HepG2 (cell line): ENCODE measurements around the gene GDAP1L1. TPM values are rescaled to one million over a fixed set of nuclear protein-coding genes. Genes with fewer than 3 reads are reported as not detected.

Experiments used
- ARNT2 ChIP-seq: sonication (generic); formaldehyde crosslinking; IDR thresholded peaks from 2 replicates; pipeline ENCODE4 v1.8.0; 2022; ENCODE audit warnings: mild to moderate bottlenecking, low read depth, missing genetic modification reagents, moderate library complexity
- ATF4 ChIP-seq, 2 experiments: fragments of 450-650 bp in 1 of 2; sonication (generic) in 1 of 2; formaldehyde crosslinking; IDR thresholded peaks; 2 replicates each; pipeline versions ENCODE4 v1.5.0 to v1.8.0; 2020 to 2022; ENCODE audit warnings: mild to moderate bottlenecking in 1 of 2, missing genetic modification reagents in 1 of 2
- DNMT3B ChIP-seq: conservative IDR thresholded peaks from 2 replicates; pipeline ENCODE4 v1.6.1; 2016; ENCODE audit warnings: missing biosample characterization, control low read depth
- KIAA2018 ChIP-seq: sonication (generic); formaldehyde crosslinking; IDR thresholded peaks from 2 replicates; pipeline ENCODE4 v1.5.0; 2020; ENCODE audit warnings: mild to moderate bottlenecking, missing genetic modification reagents, borderline replicate concordance
- LBX2 ChIP-seq: sonication (generic); formaldehyde crosslinking; IDR thresholded peaks from 2 replicates; pipeline ENCODE4 v1.5.0; 2020; ENCODE audit warnings: missing genetic modification reagents, mild to moderate bottlenecking, borderline replicate concordance
- ZBTB2 ChIP-seq: sonication (generic); formaldehyde crosslinking; IDR thresholded peaks from 2 replicates; pipeline ENCODE4 v1.8.0; 2022; ENCODE audit warnings: low read depth, missing genetic modification reagents
- ZNF468 ChIP-seq: sonication (generic); formaldehyde crosslinking; IDR thresholded peaks from 2 replicates; pipeline ENCODE4 v1.8.0; 2022; ENCODE audit warnings: mild to moderate bottlenecking, moderate library complexity, missing genetic modification reagents
- ZNF547 ChIP-seq: sonication (generic); formaldehyde crosslinking; IDR thresholded peaks from 2 replicates; pipeline ENCODE4 v1.5.1; 2020; ENCODE audit warnings: mild to moderate bottlenecking, missing genetic modification reagents
- ZSCAN30 ChIP-seq: sonication (generic); formaldehyde crosslinking; IDR thresholded peaks from 2 replicates; pipeline ENCODE4 v1.5.0; 2020; ENCODE audit warnings: mild to moderate bottlenecking, missing genetic modification reagents
- polyA plus RNA-seq, 8 experiments: library from polyadenylated mRNA; depleted of rRNA in 3 of 8; stranded (reverse) in 7 of 8; unstranded in 1 of 8; fragments of >200 nt; fragmentation: Illumina TruSeq in 4 of 8; extraction: Trizol in 4 of 8; gene quantifications; 2 replicates each; pipeline versions ENCODE4 v1.2.1 to v1.2.3, GENCODE V29; 2011 to 2016; ENCODE audit warnings: low read depth in 4 of 8, missing spikeins in 1 of 8, mixed read lengths in 1 of 8; ENCODE audit not compliant: insufficient read depth in 1 of 8
- total RNA-seq, 5 experiments: library from RNA; depleted of rRNA; stranded (reverse); fragments of >200 nt; fragmentation: Illumina TruSeq; extraction: Trizol; gene quantifications; 2 replicates each; pipeline ENCODE4 v1.2.3, GENCODE V29; 2016; ENCODE audit warnings: low read depth in 1 of 5

GDAP1L1 gene
- total and polyA plus RNA-seq, 2 of the 13 experiments (the other 11 are each of a cell fraction or from before 2014, with no cell fraction given): 0.04 TPM; not detected in 1

- peak; percentile 83; the same call in 1 of the 2 replicates for TF ChIP-seq KIAA2018 (CRISPR knock-in tag)
- peak; percentile 74; the same call in 1 of the 2 replicates for TF ChIP-seq ZNF468 (CRISPR knock-in tag)
- TF ChIP-seq LBX2 (CRISPR knock-in tag): peak; percentile 98
- no peak for TF ChIP-seq ZBTB2 (CRISPR knock-in tag)
- TF ChIP-seq ZNF547 (CRISPR knock-in tag): peak; percentile 99
- no peak for TF ChIP-seq ZSCAN30 (CRISPR knock-in tag)
- no peak; the same call in 1 of the 2 replicates for TF ChIP-seq DNMT3B
- TF ChIP-seq ATF4 (CRISPR knock-in tag; IDR thresholded peaks at IDR 0.05): peak in 1 of 2 experiments; percentile 90; a peak in 2 of 4 replicates
- peak; percentile 92; the same call in 1 of the 2 replicates for TF ChIP-seq ARNT2 (CRISPR knock-in tag)
Observed at GRCh38 chr20:44310664-44311639, 63.8 kb downstream of the GDAP1L1 start, which contains the start of gene FITM2 (continued).
